Esophagus squamous epithelium (tissue), 4 donors: ENCODE measurements around the gene PLCB4.

Experiments
- POLR2A ChIP-seq, 4 donors: fragments of 450-650 bp; IDR thresholded peaks; one replicate each; pipeline ENCODE4 v1.6.1; 2017; ENCODE audit warnings: antibody characterized with exemption in 4 of 4, mild to moderate bottlenecking in 4 of 4, moderate library complexity in 3 of 4
- TF ChIP-seq, protein P1 (sequence below), 6 experiments: fragments of 450-650 bp in 4 of 6; fragments of 200-600 bp in 2 of 6; sonication (generic) in 2 of 6; IDR thresholded peaks; one replicate each; pipeline ENCODE4 v1.5.1; 2016 to 2019; ENCODE audit warnings: antibody characterized with exemption in 6 of 6, mild to moderate bottlenecking in 4 of 6, moderate library complexity in 4 of 6

- TF ChIP-seq, protein P1, sequence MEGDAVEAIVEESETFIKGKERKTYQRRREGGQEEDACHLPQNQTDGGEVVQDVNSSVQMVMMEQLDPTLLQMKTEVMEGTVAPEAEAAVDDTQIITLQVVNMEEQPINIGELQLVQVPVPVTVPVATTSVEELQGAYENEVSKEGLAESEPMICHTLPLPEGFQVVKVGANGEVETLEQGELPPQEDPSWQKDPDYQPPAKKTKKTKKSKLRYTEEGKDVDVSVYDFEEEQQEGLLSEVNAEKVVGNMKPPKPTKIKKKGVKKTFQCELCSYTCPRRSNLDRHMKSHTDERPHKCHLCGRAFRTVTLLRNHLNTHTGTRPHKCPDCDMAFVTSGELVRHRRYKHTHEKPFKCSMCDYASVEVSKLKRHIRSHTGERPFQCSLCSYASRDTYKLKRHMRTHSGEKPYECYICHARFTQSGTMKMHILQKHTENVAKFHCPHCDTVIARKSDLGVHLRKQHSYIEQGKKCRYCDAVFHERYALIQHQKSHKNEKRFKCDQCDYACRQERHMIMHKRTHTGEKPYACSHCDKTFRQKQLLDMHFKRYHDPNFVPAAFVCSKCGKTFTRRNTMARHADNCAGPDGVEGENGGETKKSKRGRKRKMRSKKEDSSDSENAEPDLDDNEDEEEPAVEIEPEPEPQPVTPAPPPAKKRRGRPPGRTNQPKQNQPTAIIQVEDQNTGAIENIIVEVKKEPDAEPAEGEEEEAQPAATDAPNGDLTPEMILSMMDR (IDR thresholded peaks at IDR 0.05) = no peak
- no peak for TF ChIP-seq POLR2A (IDR thresholded peaks at IDR 0.05)
Measured at GRCh38 chr20:9022376-9022775, 46.5 kb upstream of the PLCB4 start.
